ENCODE results near the gene CATSPERZ. TPM values are rescaled to one million over a fixed set of nuclear protein-coding genes. Genes with fewer than 3 reads are reported as not detected.

CATSPERZ gene
- total and polyA plus RNA-seq, 8 donors, result 0.18 to 11.3 (median 3.5) TPM; not detected in 4

GRCh38 chr11:64291262-64291751, 8.9 kb upstream of the CATSPERZ start, which contains the start of gene KCNK4:
KCNK4 (plus strand) TSS chr11:64291302; CDS start chr11:64293019, 1,717 bp downstream.
- TF ChIP-seq CTCF (IDR thresholded peaks at IDR 0.05), result no peak
- no peak for TF ChIP-seq POLR2A (IDR thresholded peaks at IDR 0.05)
- no peak for TF ChIP-seq POLR2AphosphoS5 (IDR thresholded peaks at IDR 0.05)
- no peak for TF ChIP-seq EP300 (IDR thresholded peaks at IDR 0.05)
- Histone ChIP-seq H3K27me3 (peaks cover 26 to 74% (median 40%) of the 10 kb centered on the region in 3 donors), H3K36me3 (peaks cover 0 to 7% (median 0%) of the 10 kb centered on the region in 4 donors), H3K9me3 (no peaks in the 10 kb centered on the region), H3K27ac (no peak within 1 kb of the TSS), H3K4me3 (peak within 1 kb of the TSS; percentile 33 to 49 (median 41)), H3K4me1 (peaks cover 20 to 35% (median 25%) of the 10 kb centered on the region in 4 donors)
- 1 to 5% (median 5%) methylated on average over 18 to 44 of the region's 45 CpGs for WGBS, 5 donors
- no peak for DNase-seq
- intact Hi-C loops (cut with DNase I; ENCODE audit: low total_unique reads), result loop anchor here (10.0 kb wide), 1 partner anchor 87 kb away; the partner anchor contains the start of gene FERMT3

GRCh38 chr11:64291752-64292459, 8.3 kb upstream of the CATSPERZ start:
- Histone ChIP-seq H3K4me1 (peaks cover 17 to 29% (median 20%) of the 10 kb centered on the region in 4 donors), H3K36me3 (peaks cover 0 to 7% (median 0%) of the 10 kb centered on the region in 4 donors), H3K9me3 (no peaks in the 10 kb centered on the region), H3K4me3 (peak overlapping the region; percentile 33 to 49 (median 41)), H3K27me3 (peaks cover 28 to 80% (median 46%) of the 10 kb centered on the region in 3 donors), H3K27ac (no peak overlapping the region)
- intact Hi-C loops (cut with DNase I; ENCODE audit: low total_unique reads), result loop anchor here (10.0 kb wide), 1 partner anchor 87 kb away; the partner anchor contains the start of gene FERMT3
- peak in 1 of 2 donors; percentile 36 for DNase-seq
- WGBS, 5 donors, result 1 to 2% (median 1%) methylated on average over 36 to 96 of the region's 96 CpGs
- TF ChIP-seq POLR2A (IDR thresholded peaks at IDR 0.05) (no peak), CTCF (IDR thresholded peaks at IDR 0.05) (no peak), POLR2AphosphoS5 (IDR thresholded peaks at IDR 0.05) (no peak)

DNA sequence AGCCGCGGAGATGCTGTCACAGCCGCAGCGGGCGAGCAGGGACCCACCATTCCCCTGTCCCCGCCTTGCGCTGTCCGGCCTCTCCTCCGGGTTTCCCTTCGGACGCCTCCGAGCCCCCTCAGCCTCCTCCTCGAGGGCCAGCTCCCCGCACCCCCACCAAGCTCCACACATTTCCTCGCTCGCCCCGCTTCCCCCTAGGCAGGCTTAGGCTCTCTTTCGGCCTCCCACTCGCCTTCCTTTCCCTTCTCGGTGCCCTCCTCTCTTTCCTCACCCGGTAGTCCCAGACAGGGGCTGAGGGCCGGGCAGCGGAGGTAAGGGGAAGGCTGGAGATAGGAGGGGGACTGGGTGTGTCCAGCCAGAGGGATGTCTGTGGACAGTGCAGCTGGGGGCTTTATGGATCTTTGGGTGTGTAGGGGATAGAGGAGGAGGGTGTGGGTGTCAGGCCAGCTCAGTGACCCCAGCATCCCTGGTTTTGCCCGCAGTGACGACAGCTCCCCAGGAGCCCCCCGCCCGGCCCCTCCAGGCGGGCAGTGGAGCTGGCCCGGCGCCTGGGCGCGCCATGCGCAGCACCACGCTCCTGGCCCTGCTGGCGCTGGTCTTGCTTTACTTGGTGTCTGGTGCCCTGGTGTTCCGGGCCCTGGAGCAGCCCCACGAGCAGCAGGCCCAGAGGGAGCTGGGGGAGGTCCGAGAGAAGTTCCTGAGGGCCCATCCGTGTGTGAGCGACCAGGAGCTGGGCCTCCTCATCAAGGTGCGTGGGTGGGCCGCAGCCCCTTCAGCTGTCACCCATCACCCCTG, 7.5 kb upstream of the CATSPERZ start:
- intact Hi-C loops (cut with DNase I; ENCODE audit: low total_unique reads), result loop anchor here (10.0 kb wide), 1 partner anchor 88 kb away; the partner anchor contains the start of gene FERMT3
- H3K27me3 ChIP-seq, result peaks cover 36 to 88% (median 53%) of the 10 kb centered on the region in 3 donors
- peaks cover 17 to 25% (median 20%) of the 10 kb centered on the region in 4 donors for H3K4me1 ChIP-seq
- WGBS, 5 donors, result 25 to 32% (median 29%) methylated on average over 29 to 42 of the region's 42 CpGs
- TF ChIP-seq EP300 (IDR thresholded peaks at IDR 0.05) (no peak), POLR2A (IDR thresholded peaks at IDR 0.05) (no peak), POLR2AphosphoS5 (IDR thresholded peaks at IDR 0.05) (no peak), CTCF (IDR thresholded peaks at IDR 0.05) (no peak)
- peaks cover 0 to 7% (median 0%) of the 10 kb centered on the region in 4 donors for H3K36me3 ChIP-seq
- DNase-seq, result no peak
- H3K27ac ChIP-seq, result no peak overlapping the region
- H3K4me3 ChIP-seq, result peak overlapping the region; percentile 33 to 49 (median 41)
- H3K9me3 ChIP-seq, result no peaks in the 10 kb centered on the region

GRCh38 chr11:64294774-64295173, 5.4 kb upstream of the CATSPERZ start:
- no peak for TF ChIP-seq EP300 (IDR thresholded peaks at IDR 0.05)
- no peak for TF ChIP-seq POLR2A (IDR thresholded peaks at IDR 0.05)
- TF ChIP-seq CTCF (IDR thresholded peaks at IDR 0.05), result no peak
- no peak for TF ChIP-seq POLR2AphosphoS5 (IDR thresholded peaks at IDR 0.05)
- 47 to 55% (median 49%) methylated on average over 3 of the region's 3 CpGs for WGBS, 5 donors
- no peak overlapping the region for H3K4me3 ChIP-seq
- H3K4me1 ChIP-seq, result peaks cover 27 to 41% (median 30%) of the 10 kb centered on the region in 4 donors
- H3K27me3 ChIP-seq, result peaks cover 40 to 100% (median 74%) of the 10 kb centered on the region in 3 donors
- H3K36me3 ChIP-seq, result peaks cover 0 to under 1% (median 0%) of the 10 kb centered on the region in 4 donors
- no peaks in the 10 kb centered on the region for H3K9me3 ChIP-seq
- DNase-seq, result no peak
- no peak overlapping the region for H3K27ac ChIP-seq
- intact Hi-C loops (cut with DNase I; ENCODE audit: low total_unique reads), result loop anchor here (10.0 kb wide), 1 partner anchor 90 kb away; the partner anchor contains the start of gene FERMT3
